CD4-positive, alpha-beta T cell treated with Interleukin-4 for 4 hours (primary cell): Measurements from ENCODE around the gene DNAJC4.

Experiments used
- DNase-seq: peaks from one replicate; pipeline ENCODE4 v3.0.0-alpha.2; 2020

The DNAJC4 gene, protein sequence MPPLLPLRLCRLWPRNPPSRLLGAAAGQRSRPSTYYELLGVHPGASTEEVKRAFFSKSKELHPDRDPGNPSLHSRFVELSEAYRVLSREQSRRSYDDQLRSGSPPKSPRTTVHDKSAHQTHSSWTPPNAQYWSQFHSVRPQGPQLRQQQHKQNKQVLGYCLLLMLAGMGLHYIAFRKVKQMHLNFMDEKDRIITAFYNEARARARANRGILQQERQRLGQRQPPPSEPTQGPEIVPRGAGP

DNA sequence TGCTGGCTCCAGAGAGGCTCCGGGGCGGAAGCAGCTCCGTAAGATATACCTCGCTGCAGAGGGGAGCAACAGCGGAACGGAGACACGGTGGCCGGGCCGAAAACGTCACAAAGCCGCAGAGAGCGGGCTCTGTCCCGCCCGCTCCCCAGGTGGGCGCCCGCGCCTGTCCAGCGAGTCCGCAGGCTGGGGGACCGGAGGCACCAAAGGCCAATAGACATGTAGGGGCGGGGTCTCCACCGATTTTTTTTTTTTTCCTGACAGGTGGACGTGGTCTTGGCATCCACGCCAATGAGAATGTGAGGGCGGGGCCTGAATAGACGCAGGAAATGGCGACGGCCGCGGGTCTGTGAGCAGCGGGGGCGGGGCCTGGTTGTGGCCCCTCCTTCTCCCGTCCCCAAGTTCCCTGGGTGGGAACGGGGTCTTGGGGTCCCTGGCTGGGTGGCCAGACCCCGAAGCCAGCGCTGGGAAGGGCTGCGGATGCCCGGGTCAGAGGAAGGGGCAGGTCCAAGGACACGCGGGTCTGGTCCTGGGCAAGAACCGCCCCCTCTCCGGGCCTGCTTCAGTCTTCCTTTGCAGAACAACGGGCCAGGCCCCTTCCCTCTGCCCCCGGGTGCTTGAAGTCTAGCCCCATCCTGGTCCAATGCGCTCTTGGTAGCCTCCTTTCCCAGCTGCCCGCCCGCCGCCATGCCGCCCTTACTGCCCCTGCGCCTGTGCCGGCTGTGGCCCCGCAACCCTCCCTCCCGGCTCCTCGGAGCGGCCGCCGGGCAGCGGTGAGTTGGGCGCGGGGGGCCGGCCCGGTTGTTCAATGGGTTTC lies at the start of gene DNAJC4:
TSS of gene DNAJC4 (plus strand) at position 378 of the 814 bp plus-strand sequence. CDS start at position 685, 307 bp downstream.
- DNase-seq, result peak; percentile 85

DNA sequence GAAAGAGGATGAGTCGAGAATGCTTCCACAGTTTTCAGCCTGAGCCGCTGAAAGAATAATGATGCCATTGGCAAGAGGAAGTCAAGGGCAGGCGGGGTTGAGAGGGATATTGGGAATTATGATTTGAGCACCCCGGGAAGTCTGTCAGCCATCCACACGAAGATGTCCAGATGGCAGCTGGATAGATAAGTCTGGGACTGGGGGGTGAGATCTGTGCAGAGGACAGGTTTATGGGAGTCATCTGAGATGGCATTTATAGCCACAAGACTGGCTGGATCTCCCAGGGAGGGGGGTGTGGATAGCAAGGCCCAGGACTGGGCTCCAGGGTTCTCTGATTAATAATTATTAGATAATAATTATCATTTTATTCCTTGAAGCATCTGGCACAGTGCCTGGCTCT lies 49.5 kb upstream of the DNAJC4 start:
- DNase-seq, result no peak

DNA sequence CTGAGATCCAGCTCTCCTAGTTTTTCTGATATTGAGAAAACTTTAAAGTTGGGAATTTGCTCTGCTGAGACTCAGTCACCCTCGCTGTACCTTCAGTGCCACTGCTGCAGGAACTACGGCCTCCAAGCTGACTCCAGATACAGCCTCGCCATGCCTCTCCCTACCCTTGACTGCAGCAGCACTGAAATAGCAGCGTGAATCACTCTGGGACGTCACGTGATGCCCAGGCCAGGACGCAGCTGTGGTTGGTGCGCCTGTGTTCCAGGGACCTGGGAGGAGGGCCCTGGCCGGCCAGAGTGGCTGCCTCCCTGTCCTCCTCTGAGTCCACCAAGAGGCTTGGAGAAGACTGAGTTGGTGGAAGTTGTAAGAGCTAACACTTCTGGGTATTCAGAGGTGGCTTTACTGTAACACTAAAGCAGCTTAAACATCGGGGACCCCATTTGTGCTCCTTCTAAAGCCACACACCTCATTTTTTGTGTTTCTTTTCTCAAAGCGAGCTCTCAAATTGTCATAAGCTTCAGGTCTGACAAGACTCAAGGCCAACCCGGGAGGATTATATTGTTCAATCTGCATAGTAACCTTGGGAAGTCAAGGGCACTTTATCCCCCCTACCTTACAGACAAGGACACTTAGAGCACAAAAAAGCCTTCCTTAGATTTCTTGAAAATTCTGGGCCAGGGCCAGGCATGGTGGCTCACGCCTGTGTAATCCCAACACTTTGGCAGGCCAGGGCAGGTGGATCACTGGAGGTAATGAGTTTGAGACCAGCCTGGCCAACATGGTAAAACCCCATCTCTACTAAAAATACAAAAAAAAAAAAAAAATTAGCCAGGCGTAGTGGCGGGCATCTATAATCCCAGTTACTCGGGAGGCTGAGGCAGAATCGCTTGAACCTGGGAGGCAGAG lies 48.6 kb upstream of the DNAJC4 start:
- DNase-seq, result peak; percentile 35

DNA sequence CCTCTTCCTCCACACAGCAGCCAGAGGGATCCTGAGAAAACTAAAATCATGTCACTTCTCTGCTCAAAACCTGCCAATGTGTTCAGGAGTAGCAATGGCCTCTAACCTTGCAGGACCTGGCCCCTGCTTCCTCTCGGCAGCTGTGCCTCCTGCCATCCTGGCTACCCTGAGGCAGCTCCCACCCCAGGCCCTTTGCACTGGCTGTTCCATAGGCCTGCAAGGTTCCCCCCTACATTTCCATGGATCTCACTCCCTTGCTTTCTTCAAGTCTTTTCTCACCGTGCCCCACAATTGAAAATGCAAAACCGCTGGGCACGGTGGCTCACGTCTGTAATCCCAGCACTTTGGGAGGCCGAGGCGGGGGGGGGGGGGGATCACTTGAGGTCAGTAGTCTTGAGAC lies 46.5 kb upstream of the DNAJC4 start:
- DNase-seq, result no peak

DNA sequence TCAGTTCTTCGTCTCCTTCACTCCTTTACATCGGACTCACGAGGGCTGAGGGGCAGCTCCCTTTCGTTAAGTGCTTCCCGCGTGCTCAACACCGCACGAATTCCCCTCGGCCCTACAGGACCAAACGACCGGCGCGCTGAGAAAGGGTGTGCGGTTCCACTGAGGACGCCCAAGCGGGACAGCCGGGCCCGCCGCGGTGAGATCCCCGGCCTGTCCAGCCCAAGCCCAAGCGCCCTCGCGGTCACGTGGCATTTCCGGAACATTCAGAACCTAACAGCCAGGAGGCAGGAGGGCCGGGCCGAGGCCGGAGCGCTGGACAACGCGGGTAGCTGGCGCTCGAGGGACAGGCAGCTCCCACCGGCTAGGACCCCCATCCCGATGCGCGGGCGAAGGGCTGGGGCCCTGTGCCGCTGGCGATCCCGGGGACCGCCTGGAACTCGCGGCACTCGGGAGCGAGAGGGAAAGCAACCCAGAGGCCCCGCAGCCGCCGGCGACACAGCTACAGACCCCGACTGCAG lies 45.1 kb upstream of the DNAJC4 start:
- no peak for DNase-seq

DNA sequence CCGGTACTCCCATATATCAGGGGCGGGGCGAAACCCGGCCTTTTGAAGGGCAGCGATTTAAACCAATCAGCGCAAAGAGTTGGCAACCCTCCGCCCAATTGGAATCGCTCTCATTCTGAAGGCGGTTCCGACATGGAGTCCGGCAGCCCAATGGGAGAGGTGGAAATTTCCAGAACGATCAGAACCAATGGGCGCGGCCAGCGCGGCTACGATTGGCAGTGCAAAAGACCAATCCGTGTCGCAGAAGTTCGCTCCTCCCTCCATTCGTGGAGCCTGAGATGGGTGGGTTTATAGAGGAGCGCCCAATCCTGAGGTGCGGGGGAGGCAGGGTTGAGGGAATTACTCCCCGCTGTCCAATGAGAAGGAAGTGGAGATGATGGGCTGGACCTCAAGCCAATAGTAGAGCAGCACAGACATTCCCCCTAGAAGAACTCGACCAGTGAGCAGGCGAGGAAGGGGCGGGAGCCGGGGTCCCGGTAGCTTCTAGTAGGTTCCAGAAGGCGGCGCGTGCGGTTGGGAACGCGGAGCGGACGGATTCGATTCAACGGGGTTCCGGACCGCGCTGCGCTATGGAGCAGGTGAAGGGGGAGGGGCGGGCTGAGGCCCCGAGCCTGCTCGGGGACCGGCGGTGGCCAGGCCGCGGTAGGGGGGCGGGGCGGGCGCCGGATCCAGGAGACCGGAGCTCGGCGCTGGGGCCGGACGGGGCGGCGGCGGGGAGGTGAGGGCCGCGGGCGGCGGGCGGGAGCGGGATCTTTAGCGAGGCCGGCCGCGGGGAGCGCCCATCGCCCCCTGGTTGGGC lies 44.5 kb upstream of the DNAJC4 start, which contains the start of gene STIP1:
TSS of gene STIP1 (plus strand) at position 479 of the 799 bp plus-strand sequence. CDS start at position 570, 91 bp downstream.
- DNase-seq, result peak; percentile 100

DNA sequence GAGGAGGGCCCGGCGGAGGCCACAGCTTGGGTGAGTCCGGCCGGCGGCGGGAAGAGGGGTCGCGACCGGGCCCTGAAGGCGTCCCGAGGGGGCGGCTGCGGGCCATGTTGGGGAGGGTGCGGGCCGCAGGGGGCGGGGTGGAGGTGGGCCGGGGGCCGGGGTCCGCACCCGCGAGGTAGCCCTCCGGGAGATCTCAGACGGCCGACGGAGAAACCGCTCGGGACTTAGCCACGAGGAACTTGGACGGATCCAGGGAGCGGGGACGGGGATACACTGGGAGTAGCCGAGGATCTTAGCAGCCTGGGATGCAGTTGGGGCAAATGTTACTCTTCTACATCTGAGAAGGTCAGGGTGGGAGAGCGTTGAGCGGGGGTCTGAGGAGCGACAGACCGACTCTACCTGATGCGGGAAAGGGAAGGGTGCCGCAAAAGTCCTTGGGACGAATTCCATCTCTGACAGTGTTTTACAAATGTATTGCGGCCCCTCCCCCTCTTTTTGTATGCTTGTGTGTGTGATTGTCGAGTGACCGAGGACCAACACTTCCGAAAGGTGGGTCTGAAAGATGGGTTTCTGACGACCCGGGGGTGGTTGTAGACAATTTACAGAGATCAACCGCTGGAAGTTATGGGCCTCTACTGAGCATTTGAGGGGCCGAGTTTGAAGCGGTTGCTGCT lies 43.7 kb upstream of the DNAJC4 start:
- DNase-seq, result peak; percentile 49

DNA sequence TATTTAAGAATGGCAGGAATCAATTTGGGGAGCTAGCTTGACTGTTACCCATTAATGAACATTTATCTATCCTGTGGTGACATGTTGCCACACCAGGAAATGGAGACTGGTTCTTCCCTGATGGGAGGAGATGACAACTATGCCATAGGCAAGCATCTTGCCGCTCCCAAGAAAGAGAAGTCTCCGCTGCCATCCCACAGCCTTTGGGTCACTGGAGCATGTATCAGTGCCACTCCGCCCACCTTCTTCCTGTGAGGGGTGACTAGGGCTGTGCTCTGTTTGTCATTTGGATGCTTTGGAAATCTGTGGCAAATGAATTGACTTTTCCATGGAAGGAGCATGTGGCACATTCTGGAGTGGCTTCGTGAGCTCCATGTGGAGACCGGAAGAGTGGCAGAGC lies 37.9 kb upstream of the DNAJC4 start:
- no peak for DNase-seq

DNA sequence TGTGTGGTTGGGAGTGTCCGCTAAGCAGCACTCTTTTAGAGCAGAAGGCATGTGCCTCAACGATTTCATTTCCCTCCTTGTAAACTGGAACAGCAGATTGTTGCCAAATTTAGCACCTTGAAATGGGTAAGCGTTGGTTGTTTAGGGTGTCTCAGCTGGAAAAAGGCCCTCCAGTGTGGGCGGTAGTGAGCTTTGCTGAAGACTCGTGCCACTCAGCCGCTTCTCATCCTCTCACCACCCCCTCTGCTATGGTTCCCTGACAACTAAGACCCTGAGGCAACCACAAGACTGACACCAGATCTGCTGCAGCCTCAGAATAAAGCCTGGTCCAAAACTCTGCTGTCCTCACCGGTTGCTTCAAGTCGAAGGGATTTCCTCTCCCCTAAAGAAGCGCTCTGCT lies 33.7 kb upstream of the DNAJC4 start:
- no peak for DNase-seq

DNA sequence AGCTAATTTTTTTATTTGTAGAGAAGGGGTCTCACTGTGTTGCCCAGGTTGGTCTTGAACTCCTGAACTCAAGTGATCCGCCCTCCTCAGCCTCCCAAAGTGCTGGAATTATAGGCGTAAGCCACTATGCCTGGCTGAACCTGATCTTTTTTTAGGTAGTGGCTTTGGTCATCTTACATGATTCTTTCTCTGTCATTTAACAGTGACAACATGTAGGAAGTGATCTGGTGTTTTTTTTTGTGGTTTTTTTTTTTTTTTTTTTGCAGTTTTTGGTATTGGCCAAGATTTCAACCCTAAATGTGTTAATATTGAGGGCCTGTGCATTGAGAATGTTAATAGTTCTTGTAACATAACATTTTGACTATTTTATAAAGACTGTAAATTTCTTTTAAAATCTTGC lies 31.8 kb upstream of the DNAJC4 start:
- no peak for DNase-seq

DNA sequence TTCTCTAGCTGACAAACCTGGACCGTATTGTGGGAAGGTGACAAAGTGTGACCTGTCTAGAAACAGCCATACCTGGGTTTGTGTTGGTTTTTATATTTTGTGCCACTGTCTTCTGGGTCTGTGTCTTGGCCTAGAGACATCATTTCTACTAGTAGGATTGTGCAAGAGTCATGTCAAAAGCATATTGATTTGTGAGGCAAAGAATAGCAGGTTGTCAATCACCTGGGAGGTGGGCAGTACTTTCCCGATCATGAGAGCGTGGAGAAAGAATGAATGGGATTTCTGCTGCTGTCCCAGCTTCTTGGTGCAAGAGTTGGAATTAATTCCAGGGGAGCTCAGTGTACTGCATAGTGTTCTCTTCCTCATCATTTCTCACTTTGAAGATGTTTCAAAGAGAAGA lies 28.8 kb upstream of the DNAJC4 start:
- DNase-seq, result no peak

DNA sequence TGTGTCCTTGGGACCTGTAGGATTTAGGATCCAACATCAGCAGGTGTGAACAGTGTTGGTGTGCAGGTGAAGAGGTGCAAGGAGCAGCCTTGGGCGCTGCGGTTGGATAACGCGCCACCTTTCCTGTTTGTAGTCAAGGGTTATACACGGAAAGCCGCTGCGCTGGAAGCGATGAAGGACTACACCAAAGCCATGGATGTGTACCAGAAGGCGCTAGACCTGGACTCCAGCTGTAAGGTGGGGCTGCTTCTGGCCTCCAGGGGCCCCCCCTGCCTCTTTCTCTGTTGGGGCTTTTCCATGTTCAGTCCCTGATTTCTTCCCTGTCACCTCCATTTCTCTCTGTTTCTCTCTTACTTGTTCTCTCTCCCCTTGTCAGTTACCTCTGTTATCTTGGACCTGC lies 27.4 kb upstream of the DNAJC4 start:
- DNase-seq, result no peak

DNA sequence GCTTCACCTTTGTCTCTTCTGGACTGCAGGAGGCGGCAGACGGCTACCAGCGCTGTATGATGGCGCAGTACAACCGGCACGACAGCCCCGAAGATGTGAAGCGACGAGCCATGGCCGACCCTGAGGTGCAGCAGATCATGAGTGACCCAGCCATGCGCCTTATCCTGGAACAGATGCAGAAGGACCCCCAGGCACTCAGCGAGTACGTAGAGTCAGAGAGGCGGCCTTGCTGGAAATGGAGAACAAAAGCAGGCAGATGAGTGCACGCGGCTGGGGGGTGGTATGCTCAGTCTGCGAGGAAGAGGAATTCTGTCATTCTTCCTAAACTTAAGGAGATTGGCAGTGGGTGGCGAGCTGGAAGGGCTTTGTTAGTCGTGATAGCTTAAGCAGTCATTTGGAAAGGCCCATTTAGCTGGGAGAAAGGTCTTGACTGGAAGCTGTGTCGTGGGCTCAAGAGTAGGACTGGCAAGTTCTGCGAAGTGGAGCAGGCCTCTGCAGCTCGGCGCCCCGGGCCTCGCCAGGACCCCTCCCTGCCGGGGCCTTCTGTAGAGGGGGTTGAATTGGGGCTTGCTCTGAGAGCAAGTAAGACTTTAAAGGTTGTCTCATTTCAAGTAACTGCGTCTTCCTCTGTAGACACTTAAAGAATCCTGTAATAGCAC lies 26.8 kb upstream of the DNAJC4 start:
- DNase-seq, result no peak

DNA sequence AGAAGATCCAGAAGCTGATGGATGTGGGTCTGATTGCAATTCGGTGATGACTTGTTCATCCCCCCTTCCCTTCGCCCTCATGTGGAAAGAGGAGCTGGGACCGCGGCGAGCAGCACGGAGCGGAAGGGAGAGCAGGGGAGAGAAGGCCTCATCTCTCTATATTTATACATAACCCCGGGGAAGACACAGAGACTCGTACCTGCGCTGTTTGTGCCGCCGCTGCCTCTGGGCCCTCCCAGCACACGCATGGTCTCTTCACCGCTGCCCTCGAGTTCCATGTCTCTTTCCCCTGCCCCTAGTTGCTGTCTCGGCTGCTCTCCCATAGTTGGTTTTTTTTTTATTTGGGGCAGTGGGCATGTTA lies 26.3 kb upstream of the DNAJC4 start:
- no peak for DNase-seq

DNA sequence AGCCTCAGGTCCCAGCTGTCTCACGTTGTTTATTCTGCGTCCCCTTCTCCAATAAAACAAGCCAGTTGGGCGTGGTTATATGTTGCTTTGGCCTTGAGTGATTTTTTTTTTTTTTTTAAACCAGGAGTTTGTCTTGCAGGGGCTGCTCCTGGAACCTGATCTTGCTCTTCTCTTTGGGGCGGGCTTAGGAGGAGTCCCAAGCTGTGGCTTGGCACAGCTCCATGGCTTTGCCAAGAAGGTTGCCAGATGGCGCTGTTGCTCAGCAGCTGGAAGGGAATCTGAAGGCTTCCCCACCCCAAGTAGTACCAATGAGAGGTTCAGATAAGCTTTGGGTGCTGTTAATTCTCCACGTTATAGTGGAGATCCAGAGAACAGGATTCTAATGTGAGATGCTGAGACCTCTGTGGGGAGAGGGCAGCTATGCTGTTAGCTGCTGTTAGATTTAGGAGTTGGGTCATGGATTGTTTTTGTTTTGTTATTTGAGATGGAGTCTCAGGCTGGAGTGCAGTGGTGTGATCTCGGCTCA lies 25.8 kb upstream of the DNAJC4 start:
- peak; percentile 87 for DNase-seq

DNA sequence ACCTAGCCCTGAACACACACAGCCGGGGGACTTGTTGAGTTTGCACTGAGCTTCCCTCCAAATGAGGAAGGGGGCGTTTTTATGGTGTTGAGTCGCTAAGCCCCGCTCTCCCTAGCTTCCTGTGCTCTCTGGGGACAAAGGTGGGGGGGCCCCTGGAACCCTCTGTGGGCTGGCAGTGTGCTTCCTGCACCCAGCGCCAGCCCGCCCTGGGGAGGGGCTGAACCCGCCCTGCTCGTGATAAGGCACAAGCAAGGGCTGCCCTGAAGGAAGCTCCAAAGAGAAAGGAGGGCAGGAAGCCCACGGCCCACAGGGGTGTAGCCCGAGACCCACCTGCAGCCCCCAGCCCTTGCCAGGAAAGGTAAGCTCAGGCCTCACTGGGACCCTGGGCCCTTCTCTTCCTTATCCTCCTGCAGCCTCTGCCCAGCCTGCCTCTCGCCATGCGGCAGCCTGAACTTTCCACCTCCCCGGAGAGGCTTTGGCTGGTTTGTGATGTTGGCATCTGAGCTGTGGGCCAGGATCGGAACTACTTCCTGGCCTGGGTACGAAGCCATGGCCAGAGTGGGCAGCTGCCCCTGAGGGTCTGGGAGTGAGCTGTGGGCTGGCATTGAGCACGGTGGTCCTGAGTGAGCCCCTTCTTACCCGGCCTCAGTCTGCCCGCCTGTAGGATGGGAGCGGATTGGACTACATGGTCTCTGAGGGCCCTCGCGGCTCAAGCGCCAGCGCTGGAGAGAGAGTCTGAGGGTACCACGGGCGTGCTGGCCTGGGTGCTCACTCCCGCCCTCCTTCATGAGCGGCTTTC lies 23.7 kb upstream of the DNAJC4 start, which contains the start of gene FERMT3:
TSS of gene FERMT3 (plus strand) at position 265 of the 799 bp plus-strand sequence. CDS start 644 bp downstream, outside the sequence.
- peak; percentile 72 for DNase-seq

DNA sequence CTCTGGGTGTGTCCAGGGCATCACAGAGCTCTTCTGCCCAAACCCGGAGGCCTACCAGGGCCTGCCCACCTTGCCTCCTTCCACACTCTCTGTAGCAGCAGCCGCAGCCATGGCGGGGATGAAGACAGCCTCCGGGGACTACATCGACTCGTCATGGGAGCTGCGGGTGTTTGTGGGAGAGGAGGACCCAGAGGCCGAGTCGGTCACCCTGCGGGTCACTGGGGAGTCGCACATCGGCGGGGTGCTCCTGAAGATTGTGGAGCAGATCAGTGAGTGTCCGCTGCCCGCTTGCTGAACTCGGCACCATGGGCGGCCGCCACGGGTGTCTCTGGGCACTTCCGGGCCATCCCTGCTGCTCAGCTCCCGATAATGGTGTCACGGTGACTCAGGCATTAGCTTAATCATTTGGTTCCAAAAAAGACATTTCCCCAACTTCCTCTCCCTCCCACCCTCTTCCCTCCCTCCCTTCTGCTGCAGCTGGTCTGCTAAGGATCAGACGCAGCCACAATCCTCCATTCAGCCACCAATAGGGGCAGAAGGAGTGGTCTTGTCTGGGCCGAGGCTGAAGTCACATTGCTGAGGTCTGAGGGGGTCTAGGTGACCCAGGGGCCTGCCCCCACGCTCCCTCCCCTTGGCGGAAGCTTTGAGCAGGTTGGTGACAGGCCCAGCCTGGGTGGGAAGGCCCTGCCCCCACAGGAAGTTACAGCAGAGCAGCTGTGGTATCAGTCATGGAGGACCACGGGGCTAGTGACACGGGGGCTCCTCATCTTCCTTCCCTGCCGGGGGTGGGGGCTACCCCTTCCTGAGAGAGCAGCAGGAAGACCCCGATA lies 22.9 kb upstream of the DNAJC4 start:
- DNase-seq, result peak; percentile 78

DNA sequence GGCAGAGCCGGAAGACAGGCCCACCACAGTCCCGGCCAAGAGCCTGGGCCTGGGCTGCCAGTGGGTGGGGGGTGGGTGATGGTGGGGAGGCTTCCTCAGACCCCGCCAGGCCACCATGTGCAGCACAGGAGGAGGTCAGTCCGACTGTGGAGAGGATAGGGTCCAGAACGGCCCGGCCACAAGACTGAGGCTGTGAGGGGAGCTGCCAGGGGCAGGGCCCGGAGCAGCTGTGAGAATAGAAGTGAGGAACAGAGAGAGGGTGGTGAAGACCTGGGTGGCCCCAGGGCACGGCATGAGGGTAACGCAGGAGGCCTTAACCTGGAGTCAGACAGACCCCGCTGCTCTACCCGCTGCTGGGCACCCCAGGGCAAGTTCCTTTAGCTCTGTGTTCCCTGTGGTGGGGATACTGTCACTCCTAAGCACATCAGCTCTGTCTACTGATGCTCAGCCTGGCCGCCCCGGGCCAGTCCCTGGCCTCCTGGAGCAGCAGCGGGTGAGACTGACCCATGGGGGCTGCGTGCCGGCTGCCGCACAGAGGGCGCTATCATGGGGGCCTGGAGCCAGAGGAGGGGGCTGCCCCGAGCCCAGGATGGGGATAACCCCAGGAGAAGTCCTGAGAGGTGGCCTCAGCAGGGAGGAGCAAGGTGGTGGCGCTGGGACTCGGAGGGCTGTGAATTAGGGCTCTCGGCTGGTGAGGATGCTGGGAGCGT lies 22.1 kb upstream of the DNAJC4 start:
- DNase-seq, result no peak
